Measurements from ENCODE around the gene EXOC3L4.
"Not testable (repeated sequence)": the region's sequence is repeated elsewhere in the genome, so short reads cannot be mapped to it uniquely, and the experiment has no call there.

Gene EXOC3L4

DNA sequence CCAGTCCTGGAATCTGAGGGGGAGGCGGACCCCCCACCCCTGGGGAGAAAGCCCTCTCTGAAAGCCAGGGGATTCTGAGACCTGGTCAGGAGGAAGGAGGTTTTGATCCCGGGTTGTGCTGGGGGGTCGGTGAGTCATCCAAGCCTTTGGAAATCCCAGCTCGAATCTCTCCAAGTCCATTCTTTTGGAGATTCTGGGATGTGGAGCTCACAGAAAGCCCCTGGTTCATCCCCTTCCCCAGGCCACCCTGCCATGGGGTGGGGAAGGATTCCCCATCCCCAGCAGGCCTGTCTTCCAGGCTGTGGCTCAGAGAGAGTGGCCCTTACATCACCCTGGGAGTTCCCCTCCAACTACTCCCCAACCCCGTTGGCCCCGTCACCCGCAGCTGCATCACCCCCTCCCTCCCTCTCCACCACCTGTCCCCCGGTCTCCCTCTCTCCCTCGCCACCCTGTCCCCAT is 14.3 kb downstream of the EXOC3L4 start:
- no peak for FAIRE-seq

DNA sequence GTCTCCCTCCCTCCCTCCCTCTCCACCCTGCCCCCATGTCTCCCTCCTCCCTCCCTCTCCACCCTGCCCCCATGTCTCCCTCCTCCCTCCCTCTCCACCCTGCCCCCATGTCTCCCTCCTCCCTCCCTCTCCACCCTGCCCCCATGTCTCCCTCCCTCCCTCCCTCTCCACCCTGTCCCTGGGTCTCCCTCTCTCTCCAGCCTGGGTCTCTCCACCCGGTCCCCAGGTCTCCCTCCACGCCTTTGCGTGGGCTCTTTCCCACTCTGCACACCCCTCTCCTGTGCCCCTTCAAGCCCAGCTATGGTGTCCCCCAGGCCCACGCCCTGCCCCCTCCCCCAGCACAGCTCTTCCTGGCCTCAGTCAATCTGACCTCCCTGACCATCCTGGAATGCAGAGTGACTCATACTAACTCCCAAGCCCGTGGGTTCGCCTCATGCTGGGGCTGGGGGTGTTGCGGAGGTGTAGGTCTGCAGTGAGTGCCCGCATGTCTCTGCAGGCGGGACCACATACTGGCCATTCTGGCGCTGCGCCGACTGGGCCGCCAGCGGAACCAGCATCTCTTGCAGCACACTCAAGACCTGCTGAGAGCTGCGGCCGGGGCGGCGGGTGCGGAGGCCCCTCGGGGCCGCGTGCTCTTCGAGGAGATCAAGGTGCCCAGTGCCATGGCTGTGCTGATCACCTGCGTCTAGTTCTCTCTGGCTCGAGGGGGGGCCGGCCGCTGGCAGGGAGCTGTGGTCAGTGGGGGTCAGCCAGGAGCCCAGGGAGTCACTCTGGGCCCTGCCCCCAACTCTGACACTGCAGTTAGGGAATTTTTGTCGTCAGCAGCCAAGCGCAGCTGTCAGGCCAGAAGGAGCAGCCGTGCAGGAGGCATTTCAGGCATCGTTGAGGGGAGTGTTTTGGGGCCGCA is 15.3 kb downstream of the EXOC3L4 start:
- FAIRE-seq: no peak

DNA sequence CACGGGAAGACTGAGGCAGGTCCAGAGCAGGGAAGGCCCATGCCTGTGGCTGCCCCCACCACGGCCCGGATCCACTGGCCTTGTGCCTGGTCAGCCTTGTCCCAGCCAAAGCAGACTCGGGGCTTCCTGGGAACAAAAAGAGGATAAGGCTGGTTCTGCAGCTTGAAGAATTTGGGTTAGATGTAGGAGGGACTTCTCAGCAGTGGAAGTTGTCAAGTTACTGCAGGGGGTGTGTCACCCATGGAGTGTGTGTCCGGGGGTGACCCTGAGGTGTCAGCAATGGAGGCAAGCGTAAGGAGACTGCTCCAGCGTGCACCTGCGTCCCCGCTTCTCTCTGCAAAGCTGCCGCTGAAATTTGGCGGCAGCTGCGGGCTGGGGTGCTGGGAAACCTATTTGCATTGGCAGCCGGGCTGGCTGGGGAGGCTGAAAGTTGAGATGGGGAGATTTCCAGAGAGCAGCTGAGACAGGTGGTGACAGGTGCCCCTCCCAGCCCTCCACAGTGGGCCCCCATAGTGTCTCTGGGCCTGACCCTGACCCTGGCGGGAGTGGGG is 16.2 kb downstream of the EXOC3L4 start:
- no peak for FAIRE-seq

DNA sequence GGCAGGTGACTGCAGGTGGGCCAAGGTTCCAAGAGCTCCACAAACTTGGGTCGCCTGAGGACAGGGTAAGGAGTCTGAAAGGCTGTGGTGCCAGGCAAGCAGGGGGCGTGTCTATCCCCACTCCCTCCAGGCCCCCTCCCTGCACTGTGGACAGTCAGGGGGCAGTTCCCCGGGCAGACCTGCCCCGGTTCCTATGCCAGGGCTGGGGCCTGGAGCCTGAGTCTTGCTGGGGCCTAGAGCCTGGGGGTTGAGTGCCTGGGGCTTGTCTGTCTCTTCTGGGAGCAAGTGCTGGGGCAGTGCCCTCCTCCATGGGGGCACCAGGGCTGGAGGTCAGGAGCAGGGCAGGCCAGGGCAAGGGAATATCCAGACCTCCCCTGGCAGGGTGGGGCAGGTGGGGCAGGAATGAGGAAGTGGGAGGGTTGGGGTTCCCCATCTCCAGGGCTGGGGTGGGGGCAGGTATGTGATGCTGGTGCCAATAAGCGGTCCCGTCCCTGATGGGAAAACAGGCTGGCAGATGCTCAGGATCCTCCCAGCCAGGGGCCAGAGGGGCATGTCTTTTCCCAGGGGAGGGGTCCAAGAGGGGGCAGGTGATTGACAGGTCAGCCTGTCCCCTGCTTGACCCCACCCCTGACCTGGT is 16.8 kb downstream of the EXOC3L4 start:
- FAIRE-seq: no peak

DNA sequence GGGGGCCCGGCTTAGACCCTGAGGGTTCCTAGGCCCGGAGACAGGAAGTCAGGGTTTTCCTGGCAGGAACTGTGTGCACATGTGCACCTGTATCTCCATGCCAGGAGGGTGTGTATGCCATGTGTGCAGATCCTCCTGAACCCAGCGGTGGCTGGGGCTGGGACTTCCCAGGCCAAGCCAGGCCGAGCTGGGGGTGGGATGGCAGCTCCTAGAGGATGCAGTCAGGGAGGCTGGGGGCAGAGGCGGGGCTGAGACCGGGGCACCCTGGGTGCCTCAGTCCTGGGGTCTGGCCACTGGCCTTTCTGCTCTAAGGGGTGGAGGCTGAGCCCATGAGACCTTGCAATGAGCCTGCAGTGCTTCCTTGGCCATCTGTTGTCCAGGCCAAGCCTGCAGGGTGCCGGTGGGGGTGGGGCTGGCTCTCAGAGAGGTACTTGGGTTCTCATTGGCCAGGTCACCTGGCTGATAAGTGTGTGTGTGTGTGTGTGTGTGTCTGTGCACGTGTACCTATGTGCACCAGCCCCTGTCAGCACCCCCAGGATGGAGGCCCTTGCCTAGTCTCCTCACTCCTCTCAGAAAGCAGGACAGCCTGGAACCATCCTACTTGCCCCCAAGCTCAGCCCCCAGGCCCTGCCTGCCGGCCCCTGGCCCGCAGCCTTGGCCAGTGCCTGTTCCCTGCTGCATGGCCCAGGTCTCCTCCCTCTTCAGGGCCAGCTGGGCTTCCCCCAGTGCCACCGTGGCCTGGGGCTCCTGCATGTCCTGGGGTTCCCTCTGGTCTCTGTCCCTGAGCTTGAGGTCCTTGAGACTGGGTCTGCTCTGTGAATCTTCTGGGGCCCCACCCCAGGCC is 18.1 kb downstream of the EXOC3L4 start:
- no peak for FAIRE-seq

DNA sequence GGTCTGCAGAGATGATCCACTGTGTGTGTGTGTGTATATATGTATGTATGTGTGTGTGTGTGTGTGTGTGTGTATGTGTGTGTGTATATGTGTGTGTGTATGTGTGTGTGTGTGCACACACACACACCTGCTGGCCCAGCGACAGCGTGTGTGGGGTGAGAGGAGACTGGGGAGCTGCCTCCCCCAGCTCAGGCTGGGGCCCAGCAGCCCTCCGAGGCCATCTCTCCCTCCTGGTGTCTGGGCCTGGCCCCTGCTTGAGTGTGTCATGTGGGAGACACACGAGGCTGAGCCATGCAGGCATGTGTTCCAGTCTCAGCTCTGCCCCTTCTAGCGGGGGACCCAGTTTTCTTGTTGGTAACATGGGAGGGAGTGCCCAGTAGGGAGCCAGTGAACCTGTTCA is 18.8 kb downstream of the EXOC3L4 start:
- no peak for FAIRE-seq

DNA sequence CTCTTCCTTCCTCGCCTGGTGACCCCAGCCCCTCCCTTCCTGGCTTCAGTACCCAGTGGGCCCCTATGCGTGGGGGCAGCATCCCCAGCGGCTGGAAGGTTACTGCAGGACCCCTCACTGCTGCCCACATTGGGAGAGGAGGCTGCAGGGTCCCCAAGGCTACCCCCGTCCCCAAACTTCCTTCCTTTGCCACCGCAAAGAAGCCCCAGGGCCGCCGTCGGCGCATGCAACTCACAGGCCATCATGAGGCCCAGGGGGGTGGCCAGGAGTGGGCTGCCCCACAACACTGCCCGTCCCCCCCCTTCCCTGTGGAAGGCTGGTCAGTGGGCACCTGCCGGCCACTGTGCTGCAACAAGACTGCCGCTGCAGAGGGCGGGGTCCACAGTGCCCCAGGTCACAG is 19.2 kb downstream of the EXOC3L4 start:
- FAIRE-seq: no peak

DNA sequence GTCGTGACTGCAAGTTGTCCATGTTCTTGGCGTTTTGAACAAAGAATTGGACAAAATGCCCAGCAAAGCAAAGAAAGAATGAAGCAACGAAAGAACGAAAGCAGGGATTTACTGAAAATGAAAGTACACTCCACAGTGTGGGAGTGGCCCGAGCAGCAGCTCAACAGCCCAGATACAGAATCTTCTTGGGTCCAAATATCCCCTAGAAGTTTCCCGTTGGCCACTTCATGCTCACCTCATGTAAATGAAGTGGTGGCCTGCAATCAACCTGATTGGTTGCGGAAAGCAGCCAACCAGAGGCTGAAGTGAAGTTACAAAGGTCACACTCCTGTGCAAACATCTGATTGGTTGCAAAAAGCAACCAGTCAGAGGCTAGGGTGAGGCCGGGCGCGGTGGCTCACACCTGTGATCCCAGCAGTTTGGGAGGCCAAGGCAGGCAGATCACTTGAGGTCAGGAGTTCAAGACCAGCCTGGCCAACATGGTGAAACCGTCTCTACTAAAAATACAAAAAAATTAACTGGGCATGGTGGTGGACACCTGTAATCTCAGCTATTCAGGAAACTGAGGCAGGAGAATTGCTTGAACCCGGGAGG is 20.7 kb downstream of the EXOC3L4 start:
- not testable (repeated sequence) for FAIRE-seq

DNA sequence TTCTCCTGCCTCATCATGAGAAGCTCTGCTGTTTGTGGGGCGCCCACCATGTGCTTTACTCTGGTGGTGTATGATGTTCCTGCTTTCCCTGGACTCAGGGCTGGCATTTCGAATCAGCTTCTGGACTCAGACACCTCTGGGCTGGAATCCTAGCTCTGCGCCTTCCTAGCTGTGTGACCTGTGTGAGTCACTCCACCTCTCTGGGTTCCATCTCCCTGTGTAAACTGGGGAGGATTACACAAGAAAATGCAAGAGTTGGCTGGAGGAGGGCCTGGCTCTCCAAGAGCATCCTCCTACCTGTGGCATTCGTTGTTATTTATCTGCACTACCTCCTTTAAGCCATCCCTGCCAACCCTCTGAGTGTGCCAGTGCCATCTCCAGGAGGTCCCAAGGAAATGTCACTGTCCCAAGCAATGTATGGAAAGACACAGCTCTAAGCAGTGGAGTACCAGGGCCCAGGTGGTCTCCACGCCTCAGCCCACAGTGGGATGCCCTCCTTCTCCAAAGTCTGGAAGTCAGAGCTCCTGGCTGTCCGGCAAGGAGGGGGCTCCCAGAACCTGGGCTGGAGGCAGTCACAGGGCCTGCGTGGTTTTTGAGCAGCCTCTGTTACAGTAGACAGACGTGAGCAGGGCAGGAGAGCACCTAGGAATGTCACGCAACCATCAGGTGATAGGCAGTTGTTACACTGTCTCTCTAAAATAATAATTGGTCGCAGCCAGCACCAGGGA is 21.5 kb downstream of the EXOC3L4 start:
- FAIRE-seq: no peak

DNA sequence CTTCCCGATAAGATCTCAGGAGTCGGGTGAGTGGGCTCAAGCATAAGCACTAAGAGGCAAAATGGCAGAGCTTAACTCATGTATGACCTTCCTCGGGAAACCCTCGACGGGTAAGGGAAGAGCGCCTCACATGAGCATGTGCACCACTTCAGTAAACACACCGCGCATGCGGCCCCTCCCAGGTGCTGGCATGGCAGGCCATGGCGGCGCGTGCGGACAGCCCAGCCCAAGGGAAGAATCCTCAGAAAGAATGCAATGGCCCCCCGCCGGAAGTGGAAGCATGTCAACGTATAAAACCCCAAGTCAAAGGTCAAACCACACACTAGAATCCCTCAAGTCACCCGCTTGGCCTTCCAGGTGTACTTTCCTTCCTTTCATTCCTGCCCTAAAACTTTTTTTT is 22.1 kb downstream of the EXOC3L4 start:
- FAIRE-seq: no peak

DNA sequence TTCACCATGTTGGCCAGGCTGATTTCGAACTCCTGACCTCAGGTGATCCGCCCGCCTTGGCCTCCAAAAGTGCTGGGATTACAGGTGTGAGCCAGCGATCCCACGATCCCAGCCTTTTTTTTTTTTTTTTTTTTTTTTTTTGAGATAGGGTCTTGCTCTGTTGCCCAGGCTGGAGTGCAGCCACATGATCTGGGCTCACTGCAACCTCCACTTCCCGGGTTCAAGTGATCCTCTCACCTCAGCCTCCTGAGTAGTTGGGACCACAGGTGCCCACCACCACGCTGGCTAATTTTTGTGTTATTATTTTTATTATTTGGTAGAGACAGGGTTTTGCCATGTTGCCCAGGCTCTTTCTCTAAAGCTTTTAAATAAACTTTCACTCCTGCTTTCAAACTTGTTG is 23.0 kb downstream of the EXOC3L4 start:
- not testable (repeated sequence) for FAIRE-seq

DNA sequence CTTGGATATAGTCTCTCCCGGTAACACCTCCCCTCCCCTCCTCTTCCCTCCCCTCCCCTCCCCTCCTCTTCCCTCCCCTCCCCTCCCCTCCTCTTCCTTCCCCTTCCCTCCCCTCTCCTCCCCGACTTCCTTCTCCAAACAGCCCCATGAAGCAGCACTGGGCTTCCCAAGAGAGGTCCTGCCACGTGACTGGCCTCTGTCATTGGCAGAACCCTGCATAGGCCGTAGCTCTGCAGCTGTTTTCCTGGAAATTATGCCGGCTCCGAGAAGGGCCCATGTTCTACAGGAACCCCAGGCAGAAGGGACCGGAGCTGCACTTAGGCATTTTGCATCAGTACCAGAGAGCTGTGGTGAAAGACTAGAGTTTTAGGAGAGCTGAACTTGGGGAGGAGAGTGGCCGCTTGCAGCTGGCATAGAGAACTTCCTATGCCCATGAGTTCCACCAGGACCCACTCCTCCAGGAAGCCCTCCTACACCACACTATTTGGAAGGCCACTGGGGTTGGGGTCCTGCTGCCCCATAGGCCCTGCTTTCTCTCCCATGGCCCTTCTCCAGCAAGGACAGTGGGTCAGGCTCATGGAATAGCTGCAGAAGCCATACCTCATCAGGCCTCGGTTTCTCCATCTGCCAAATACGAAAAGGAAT is 23.6 kb downstream of the EXOC3L4 start:
- no peak for FAIRE-seq

DNA sequence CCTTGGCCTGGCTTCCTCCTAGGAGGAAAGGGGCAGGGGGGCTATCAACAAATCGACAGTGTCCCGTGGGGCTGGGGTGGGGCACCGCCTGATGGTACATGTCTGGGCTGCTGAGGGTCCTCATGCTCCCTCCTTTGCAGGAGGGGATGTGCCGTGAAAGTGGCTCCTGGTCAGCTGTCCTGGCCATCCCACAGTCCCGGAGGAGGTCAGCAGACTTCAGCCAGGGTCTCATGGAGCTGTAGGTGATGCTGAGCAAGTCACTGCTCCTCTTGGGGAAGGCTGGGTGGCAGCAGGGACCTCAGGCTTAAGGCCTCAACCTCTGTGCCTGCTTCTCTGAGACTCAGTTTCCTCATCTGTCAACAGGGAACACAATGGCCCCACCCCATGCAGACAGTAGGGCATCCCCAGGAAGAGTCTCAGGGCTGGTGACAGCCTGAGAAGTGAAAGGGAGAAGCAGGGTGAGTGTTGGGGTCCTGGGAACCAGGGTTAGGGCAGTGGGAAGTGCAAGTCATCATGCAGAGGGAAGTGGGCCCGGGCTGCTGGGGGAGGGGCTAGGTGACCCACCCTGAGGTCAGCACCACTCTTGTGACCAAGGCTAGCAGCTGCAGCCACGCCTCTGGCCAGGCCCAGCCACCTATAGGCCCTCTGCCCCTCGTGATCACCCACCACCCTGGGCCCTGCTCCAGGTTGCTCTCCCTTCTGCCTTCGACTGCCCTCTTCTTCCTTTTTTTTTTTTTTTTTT is 24.3 kb downstream of the EXOC3L4 start:
- no peak for FAIRE-seq

DNA sequence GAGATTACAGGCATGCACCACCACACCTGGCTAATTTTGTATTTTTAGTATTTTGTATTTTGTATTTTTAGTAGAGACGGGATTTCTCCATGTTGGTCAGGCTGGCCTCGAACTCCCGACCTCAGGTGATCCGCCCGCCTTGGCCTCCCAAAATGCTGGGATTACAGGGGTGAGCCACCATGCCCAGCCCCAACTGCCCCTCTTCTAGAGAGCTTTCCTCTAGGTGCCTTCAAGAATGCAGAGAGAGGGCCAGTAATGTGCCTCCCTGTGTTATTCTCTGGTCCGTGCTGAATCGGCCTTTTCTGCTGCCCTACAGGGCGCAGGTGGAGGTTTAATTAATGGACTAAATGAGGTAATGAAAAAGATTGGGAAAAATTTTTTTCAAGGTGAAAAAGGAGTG is 25.0 kb downstream of the EXOC3L4 start:
- not testable (repeated sequence) for FAIRE-seq

DNA sequence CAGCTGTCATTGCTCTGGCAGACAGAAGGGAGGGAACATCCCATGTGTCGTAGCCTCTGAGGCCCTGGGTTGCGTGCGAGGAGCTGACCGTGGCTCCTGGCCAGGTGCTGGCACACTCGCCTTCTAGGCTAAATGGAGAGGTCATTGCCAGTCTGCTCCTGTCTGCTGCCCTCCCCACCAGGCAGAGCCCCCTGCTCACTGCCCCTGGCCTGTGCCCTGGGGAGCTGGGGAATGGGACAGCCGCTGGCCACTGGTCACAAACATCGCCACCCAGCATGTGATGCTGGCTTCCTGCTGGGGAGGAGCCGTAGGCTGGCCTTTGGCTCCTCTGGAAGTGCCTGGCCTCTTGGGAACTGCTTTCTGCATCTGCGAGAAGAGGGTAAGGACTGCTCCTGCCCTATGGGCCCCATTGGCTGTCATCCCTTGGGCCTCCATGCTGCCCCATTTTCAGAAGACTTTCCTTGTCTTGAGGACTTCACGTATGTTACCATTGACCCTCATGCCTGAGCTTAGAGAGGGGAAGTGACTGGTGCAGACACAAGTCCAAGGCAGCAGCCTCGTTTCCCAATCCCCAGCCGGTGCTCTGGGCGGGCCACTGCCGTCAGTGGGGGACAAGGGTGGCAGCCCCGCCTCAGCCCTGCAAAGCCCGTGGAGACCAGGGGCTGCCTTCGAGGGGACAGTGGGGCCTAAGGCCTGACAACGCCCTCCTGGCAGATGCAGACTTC is 26.8 kb downstream of the EXOC3L4 start:
- FAIRE-seq: no peak

DNA sequence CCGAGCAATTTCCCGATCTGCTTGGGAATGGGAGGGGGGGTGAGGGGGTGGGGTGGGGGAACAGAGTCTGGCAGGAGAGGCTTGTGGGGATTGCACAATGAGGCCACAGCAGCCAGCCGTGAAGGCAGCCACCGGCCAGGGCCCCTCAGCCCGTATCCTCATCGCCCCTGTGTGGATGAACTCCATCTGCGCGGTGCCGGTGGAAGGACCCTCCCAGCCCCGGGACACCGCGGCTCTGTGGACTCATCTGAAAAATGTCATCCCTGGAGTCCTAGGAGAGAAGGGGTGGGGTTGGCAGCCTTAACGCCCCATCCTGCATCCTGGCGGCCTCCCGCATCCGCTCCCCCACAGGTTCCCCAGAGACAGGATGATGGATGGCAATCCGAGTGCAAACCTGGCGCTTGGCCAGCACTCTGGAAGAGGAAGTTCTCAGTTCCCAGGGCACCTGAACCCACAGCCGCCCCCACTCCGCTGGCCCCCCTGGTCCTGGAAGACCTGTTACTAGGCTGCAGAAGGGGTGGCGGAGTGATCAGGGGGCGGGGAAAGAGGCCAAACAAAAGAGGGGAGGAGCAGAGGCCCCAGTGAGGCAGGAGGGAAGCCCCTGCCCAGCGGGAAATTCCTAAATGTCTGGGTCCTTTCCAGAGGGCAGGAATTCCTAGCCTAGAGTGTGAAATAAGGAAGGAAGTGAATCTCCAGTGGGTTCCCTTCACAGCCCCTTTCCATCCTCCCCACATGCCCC is 27.5 kb downstream of the EXOC3L4 start:
- FAIRE-seq: no peak

DNA sequence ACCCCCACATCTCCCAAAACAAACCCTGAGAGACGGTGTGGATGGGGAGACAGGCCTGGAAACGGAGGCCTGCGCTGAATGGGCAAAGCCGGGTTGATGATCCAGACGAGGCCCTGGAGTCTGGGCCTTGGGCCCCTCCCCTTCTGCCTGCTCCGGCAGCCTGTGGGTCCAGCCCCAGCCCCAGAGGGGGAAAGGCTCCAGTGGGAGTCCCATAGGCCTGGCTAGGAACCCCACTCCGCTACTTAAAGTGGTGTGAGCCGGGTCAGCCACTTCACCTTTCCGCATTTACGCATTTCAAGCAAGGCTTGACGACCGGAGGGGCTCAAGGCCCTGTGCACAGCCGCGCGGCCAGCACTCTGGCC is 28.0 kb downstream of the EXOC3L4 start:
- FAIRE-seq: no peak

DNA sequence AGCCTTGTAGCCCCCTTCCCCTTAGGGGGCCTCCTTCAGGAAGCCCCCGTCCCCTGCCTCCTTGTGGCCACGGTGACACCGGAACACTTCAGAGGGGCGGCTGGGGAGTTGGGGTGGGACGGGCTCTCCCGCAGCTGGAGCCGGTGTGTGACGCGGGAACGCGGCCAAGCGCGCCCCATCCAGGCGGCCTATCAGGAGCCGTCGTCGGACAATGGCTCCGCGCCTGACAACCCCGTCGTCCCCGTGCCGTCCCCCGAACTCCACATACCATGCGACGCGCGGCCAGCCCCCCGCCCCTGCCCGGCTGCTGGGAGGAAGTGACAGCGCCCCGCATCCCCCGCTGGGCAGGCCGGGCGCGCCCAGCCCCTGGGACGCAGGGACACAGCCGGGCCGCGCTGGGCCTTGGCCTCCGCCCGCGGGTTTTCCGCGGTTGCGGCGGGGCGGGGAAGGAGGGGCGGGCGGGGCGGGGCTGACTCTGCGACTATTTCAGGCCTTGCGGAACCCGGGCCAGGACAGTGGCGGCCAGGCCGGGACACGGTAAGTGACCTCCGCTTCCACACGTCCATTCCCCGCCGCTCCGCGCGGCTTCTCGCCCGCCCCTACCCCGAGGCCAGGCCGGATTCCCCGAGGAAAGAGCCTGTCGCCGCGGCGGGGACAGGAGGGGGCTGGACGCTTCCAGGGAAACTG is 28.6 kb downstream of the EXOC3L4 start, which contains the start of gene TNFAIP2:
Gene TNFAIP2, plus strand, starts transcription at position 515 of the 687 bp plus-strand sequence. CDS start 2,997 bp downstream, outside the sequence.
- FAIRE-seq: no peak

Measured in TTC549 (cell line).